H1 (cell line): ENCODE measurements around the gene KCNK7. TPM values are rescaled to one million over a fixed set of nuclear protein-coding genes. Genes with fewer than 3 reads are reported as not detected.

ENCODE experiments used
- CTCF ChIA-PET: fragments of 300-600 bp; sonication (Branson Sonifier 250); formaldehyde crosslinking; loops from one replicate; lab custom pipeline; 2021; ENCODE audit not compliant: partially characterized antibody; lab: Charles Lee
- POLR2A ChIA-PET: fragments of 300-600 bp; sonication (Branson Sonifier 250); formaldehyde crosslinking; loops from one replicate; lab custom pipeline; 2021; ENCODE audit warnings: inconsistent platforms; ENCODE audit not compliant: partially characterized antibody; lab: Charles Lee
- DNase-seq, 2 experiments: peaks; one replicate each; pipeline versions ENCODE4 v3.0.0 to v3.0.0-alpha.2; 2010 to 2022; ENCODE audit warnings: low spot score in 2 of 2, low read depth in 1 of 2, mixed read lengths in 1 of 2
- FAIRE-seq: peaks from 2 replicates; lab custom pipeline; 2011; peaks lifted over from hg19 to GRCh38; lab: Jason Lieb, UNC
- H2AFZ ChIP-seq: 2 replicates; pipeline ENCODE4 v1.8.1; 2012; ENCODE audit warnings: low read length, inconsistent platforms
- H2AK5ac ChIP-seq: 2 replicates; pipeline ENCODE4 v1.6.1; 2013; ENCODE audit warnings: low read depth, low read length
- H2BK120ac ChIP-seq: replicated peaks from 2 replicates; pipeline ENCODE3; 2013; ENCODE audit warnings: low read depth, low read length, inconsistent platforms
- H2BK12ac ChIP-seq: 2 replicates; pipeline ENCODE4 v1.6.1; 2013; ENCODE audit warnings: low read depth, low read length
- H2BK15ac ChIP-seq: 2 replicates; pipeline ENCODE4 v1.6.1; 2013; ENCODE audit warnings: low read length
- H2BK20ac ChIP-seq: 2 replicates; pipeline ENCODE4 v1.6.1; 2013; ENCODE audit warnings: low read length
- H2BK5ac ChIP-seq: 2 replicates; pipeline ENCODE4 v1.6.1; 2013; ENCODE audit warnings: low read depth, low read length
- H3K14ac ChIP-seq: 2 replicates; pipeline ENCODE4 v1.6.1; 2013; ENCODE audit warnings: inconsistent platforms; ENCODE audit not compliant: insufficient read length
- H3K18ac ChIP-seq: 2 replicates; pipeline ENCODE4 v1.6.1; 2013; ENCODE audit warnings: low read length; ENCODE audit errors: extremely low read depth
- H3K23ac ChIP-seq: 2 replicates; pipeline ENCODE4 v1.6.1; 2013; ENCODE audit warnings: inconsistent platforms; ENCODE audit not compliant: insufficient read length
- H3K23me2 ChIP-seq: 2 replicates; pipeline ENCODE4 v1.6.1; 2013; ENCODE audit warnings: low read depth, low read length
- H3K27ac ChIP-seq: 2 replicates; pipeline ENCODE4 v1.6.1; 2011; ENCODE audit warnings: low read depth, low read length, inconsistent platforms
- H3K27me3 ChIP-seq, 4 experiments: replicated peaks in 1 of 4; 1 replicate in 1 of 4; 2 replicates in 3 of 4; pipeline versions ENCODE4 v1.6.1 to v1.8.1; 2011 to 2013; ENCODE audit warnings: low read length in 3 of 4, mild to moderate bottlenecking in 3 of 4, inconsistent platforms in 2 of 4, mixed read lengths in 2 of 4, moderate library complexity in 1 of 4; ENCODE audit not compliant: control insufficient read depth in 3 of 4, insufficient read depth in 3 of 4; ENCODE audit errors: extremely low read depth in 1 of 4
- H3K36me3 ChIP-seq, 4 experiments: 2 replicates each; pipeline versions ENCODE4 v1.6.1 to v1.8.1; 2011 to 2013; ENCODE audit warnings: mild to moderate bottlenecking in 4 of 4, low read length in 3 of 4, moderate library complexity in 2 of 4, control low read depth in 1 of 4, inconsistent platforms in 1 of 4; ENCODE audit not compliant: insufficient read depth in 4 of 4, control insufficient read depth in 2 of 4
- H3K4ac ChIP-seq: replicated peaks from 2 replicates; pipeline ENCODE3; 2013; ENCODE audit warnings: low read length, low read depth, mixed read lengths, inconsistent platforms; ENCODE audit not compliant: insufficient read length
- H3K4me1 ChIP-seq, 4 experiments: replicated peaks in 1 of 4; 1 replicate in 1 of 4; 2 replicates in 3 of 4; pipeline versions ENCODE4 v1.6.1 to v1.8.1; 2011 to 2013; ENCODE audit warnings: low read length in 3 of 4, inconsistent platforms in 2 of 4, mixed read lengths in 1 of 4; ENCODE audit not compliant: insufficient read depth in 4 of 4, control insufficient read depth in 3 of 4
- H3K4me2 ChIP-seq, 2 experiments: 2 replicates each; pipeline versions ENCODE4 v1.6.1 to v1.8.1; 2011 to 2013; ENCODE audit warnings: low read depth in 2 of 2, low read length in 2 of 2, control low read depth in 1 of 2, inconsistent platforms in 1 of 2, mild to moderate bottlenecking in 1 of 2; ENCODE audit not compliant: insufficient read depth in 1 of 2
- H3K4me3 ChIP-seq, 4 experiments: fragments of 200-600, 300-600 bp in 1 of 4; sonication (generic), shearing (Covaris generic), sonication (Bioruptor Twin) in 1 of 4; 2 replicates each; pipeline versions ENCODE4 v1.5.1 to v1.8.1; 2011 to 2016; ENCODE audit warnings: low read length in 4 of 4, low read depth in 3 of 4, control low read depth in 2 of 4, inconsistent platforms in 2 of 4, mild to moderate bottlenecking in 2 of 4, mixed read lengths in 1 of 4, moderate library complexity in 1 of 4; ENCODE audit not compliant: insufficient read depth in 2 of 4; ENCODE audit errors: extremely low read depth in 1 of 4
- H3K56ac ChIP-seq: replicated peaks from 2 replicates; pipeline ENCODE3; 2013; ENCODE audit warnings: low read depth, mild to moderate bottlenecking, mixed read lengths, low read length, inconsistent platforms; ENCODE audit not compliant: insufficient read length
- H3K79me1 ChIP-seq: 2 replicates; pipeline ENCODE4 v1.6.1; 2013; ENCODE audit warnings: low read depth, low read length, control low read depth
- H3K79me2 ChIP-seq, 2 experiments: 2 replicates each; pipeline versions ENCODE4 v1.6.1 to v1.8.1; 2012 to 2013; ENCODE audit warnings: low read length in 2 of 2, mild to moderate bottlenecking in 2 of 2, inconsistent platforms in 1 of 2; ENCODE audit not compliant: insufficient read depth in 2 of 2, control insufficient read depth in 1 of 2
- H3K9ac ChIP-seq, 4 experiments: replicated peaks in 1 of 4; 1 replicate in 1 of 4; 2 replicates in 3 of 4; pipeline versions ENCODE4 v1.6.1 to v1.8.1; 2011 to 2013; ENCODE audit warnings: low read depth in 3 of 4, low read length in 3 of 4, control low read depth in 2 of 4, mild to moderate bottlenecking in 2 of 4, moderate library complexity in 2 of 4, inconsistent platforms in 1 of 4; ENCODE audit errors: extremely low read depth in 1 of 4
- H3K9me3 ChIP-seq, 2 experiments: 2 replicates each; pipeline versions ENCODE4 v1.6.1 to v1.8.1; 2012 to 2013; ENCODE audit warnings: mild to moderate bottlenecking in 2 of 2, moderate library complexity in 2 of 2, control low read depth in 1 of 2, inconsistent platforms in 1 of 2, low read depth in 1 of 2, low read length in 1 of 2, mixed read lengths in 1 of 2; ENCODE audit not compliant: insufficient read depth in 2 of 2
- H4K20me1 ChIP-seq, 2 experiments: replicated peaks in 1 of 2; 2 replicates each; pipeline versions ENCODE3 to v1.8.1; 2011 to 2013; ENCODE audit warnings: inconsistent platforms in 2 of 2, low read length in 2 of 2, mild to moderate bottlenecking in 1 of 2; ENCODE audit not compliant: insufficient read depth in 2 of 2, control insufficient read depth in 1 of 2
- H4K5ac ChIP-seq: 2 replicates; pipeline ENCODE4 v1.6.1; 2013; ENCODE audit warnings: low read length, low read depth, mixed read lengths, inconsistent platforms; ENCODE audit not compliant: insufficient read length
- H4K8ac ChIP-seq: 2 replicates; pipeline ENCODE4 v1.8.0; 2013; ENCODE audit warnings: mild to moderate bottlenecking, moderate library complexity, low read length, inconsistent platforms; ENCODE audit not compliant: insufficient read depth; ENCODE audit errors: extremely low read depth
- H4K91ac ChIP-seq: replicated peaks from 2 replicates; pipeline ENCODE3; 2013; ENCODE audit warnings: low read length, mixed read lengths, inconsistent platforms; ENCODE audit not compliant: insufficient read length
- CREB1 ChIP-seq: IDR thresholded peaks from 2 replicates; pipeline ENCODE4 v1.6.1; 2012; ENCODE audit warnings: inconsistent platforms
- EZH2 ChIP-seq: fragments of 200-600 bp; sonication (generic); IDR thresholded peaks from 2 replicates; pipeline ENCODE4 v1.7.1; 2012; ENCODE audit warnings: low read depth, mild to moderate bottlenecking, moderate library complexity, low read length, inconsistent platforms; ENCODE audit not compliant: severe bottlenecking
- KDM5A ChIP-seq: fragments of 200-600 bp; IDR thresholded peaks from 2 replicates; pipeline ENCODE4 v1.7.1; 2012; ENCODE audit warnings: mild to moderate bottlenecking, low read length, inconsistent platforms, mixed read lengths
- POU5F1 ChIP-seq: IDR thresholded peaks from 2 replicates; pipeline ENCODE4 v1.6.1; 2011; ENCODE audit warnings: low read depth, mild to moderate bottlenecking, low read length, moderate library complexity
- WGBS, 2 experiments: shearing (Covaris generic) in 1 of 2; methylation state at CpG; one replicate each; pipeline versions ENCODE4 v1.1.6 to v1.1.7; 2013 to 2015; ENCODE audit warnings: low lambda C conversion rate in 2 of 2, mixed read lengths in 2 of 2, inconsistent platforms in 1 of 2, low coverage in 1 of 2, missing lambda C conversion rate in 1 of 2; ENCODE audit not compliant: insufficient replicate concordance in 2 of 2, insufficient coverage in 1 of 2, insufficient read length in 1 of 2; ENCODE audit errors: extremely low coverage in 1 of 2, missing lambda C conversion rate in 1 of 2; 5-methylcytosine and 5-hydroxymethylcytosine counted together
- polyA plus RNA-seq, 7 experiments: library from polyadenylated mRNA; depleted of rRNA in 3 of 7; stranded (reverse) in 5 of 7; unstranded in 2 of 7; fragments of >200 nt in 5 of 7; fragments of 200-250 nt in 2 of 7; gene quantifications; 1 replicate in 5 of 7; 2 replicates in 1 of 7; 4 replicates in 1 of 7; pipeline versions ENCODE4 v1.2.1 to v1.2.3, GENCODE V29; 2011 to 2013; ENCODE audit warnings: missing spikeins in 2 of 7, mixed read lengths in 2 of 7
- total RNA-seq: library from RNA; stranded (reverse); fragmentation: NEBNext Ultra II Directional; extraction: Animal tissue kit (Norgen Biotek cat#: 25700); gene quantifications from 2 replicates; pipeline ENCODE4 v1.2.1, GENCODE V29; 2021

KCNK7 gene
- total and polyA plus RNA-seq, 2 of the 8 experiments (the other 6 are each of a cell fraction or from before 2014, with no cell fraction given): 0.74 to 1.0 TPM

GRCh38 chr11:65556470-65557279 lies 38.9 kb downstream of the KCNK7 start:
- peaks cover 0 to 58% (median 48%) of the 10 kb centered on the region in 4 experiments; a peak in 6 of 7 replicates for H3K4me1 ChIP-seq
- 0 out of 2 replicates have a peak overlapping the region, but pooled peaks have one; percentile 46 for H2BK15ac ChIP-seq
- no peak overlapping the region for H3K27ac ChIP-seq
- H3K27me3 ChIP-seq: peaks cover 0 to 32% (median 22%) of the 10 kb centered on the region in 4 experiments; a peak in 5 of 7 replicates
- no peak overlapping the region for H2BK5ac ChIP-seq
- H3K79me1 ChIP-seq: no peaks in the 10 kb centered on the region
- 91% methylated on average over 12 of the region's 12 CpGs; no CpG with 5 or more reads in 1 of the 2 experiments for WGBS, 2 experiments
- no peak overlapping the region for H4K91ac ChIP-seq
- H2AFZ ChIP-seq: no peak overlapping the region
- FAIRE-seq (no peak), DNase-seq (no peak)
- H3K4ac ChIP-seq: no peak overlapping the region
- H2AK5ac ChIP-seq: no peak overlapping the region
- TF ChIP-seq KDM5A: no peak
- TF ChIP-seq CREB1: no peak
- TF ChIP-seq EZH2: no peak
- TF ChIP-seq POU5F1: no peak
- H3K4me2 ChIP-seq: peak overlapping the region; percentile 62 to 84
- no peak overlapping the region for H3K14ac ChIP-seq
- H3K18ac ChIP-seq: no peak overlapping the region
- ChIA-PET POLR2A (interaction anchor here (0.6 to 1.6 kb wide), 7 partner anchors 8 to 55 kb away, joined by 3 to 5 read pairs (median 3); partner anchors contain the start of gene SCYL1), CTCF (interaction anchor here (1.0 to 6.9 kb wide), 9 partner anchors 10 to 77 kb away, joined by 3 to 78 read pairs (median 5); partner anchors contain the start of genes FAM89B and ZNRD2)
- no peaks in the 10 kb centered on the region for H3K9me3 ChIP-seq
- no peak overlapping the region for H3K23ac ChIP-seq
- H2BK120ac ChIP-seq: no peak overlapping the region
- no peak overlapping the region for H3K56ac ChIP-seq
- peaks cover 10% of the 10 kb centered on the region; the same call in 1 of the 2 replicates for H3K23me2 ChIP-seq
- no peak overlapping the region for H4K5ac ChIP-seq
- H4K20me1 ChIP-seq: peaks cover 0 to 2% of the 10 kb centered on the region in 2 experiments
- peak overlapping the region in 1 of 4 experiments; percentile 77; a peak in 2 of 8 replicates for H3K4me3 ChIP-seq
- H2BK20ac ChIP-seq: no peak overlapping the region
- H3K79me2 ChIP-seq: no peaks in the 10 kb centered on the region
- no peak overlapping the region for H4K8ac ChIP-seq
- H3K36me3 ChIP-seq: no peaks in the 10 kb centered on the region
- H3K9ac ChIP-seq: no peak overlapping the region
- peak overlapping the region; percentile 3; the same call in 1 of the 2 replicates for H2BK12ac ChIP-seq
